HepG2 (cell line): ENCODE results near the gene NAV2. TPM values are rescaled to one million over a fixed set of nuclear protein-coding genes. Genes with fewer than 3 reads are reported as not detected.

Source experiments
- SMARCC2 ChIP-seq: fragments of 450-650 bp; IDR thresholded peaks from 2 replicates; pipeline ENCODE4 v1.6.1; 2017; ENCODE audit warnings: antibody characterized with exemption, mild to moderate bottlenecking
- SP140L ChIP-seq: sonication (generic); formaldehyde crosslinking; IDR thresholded peaks from 2 replicates; pipeline ENCODE4 v1.4.0; 2020; ENCODE audit warnings: missing genetic modification reagents, borderline replicate concordance
- ZFP62 ChIP-seq: sonication (generic); formaldehyde crosslinking; IDR thresholded peaks from 2 replicates; pipeline ENCODE4 v1.4.0; 2020; ENCODE audit warnings: missing genetic modification reagents
- ZFP90 ChIP-seq: sonication (generic); formaldehyde crosslinking; IDR thresholded peaks from 2 replicates; pipeline ENCODE4 v1.8.0; 2022; ENCODE audit warnings: missing genetic modification reagents, mild to moderate bottlenecking, inconsistent platforms, borderline replicate concordance
- ZNF20 ChIP-seq: sonication (generic); formaldehyde crosslinking; IDR thresholded peaks from 2 replicates; pipeline ENCODE4 v1.4.0; 2020; ENCODE audit warnings: mild to moderate bottlenecking, moderate library complexity, missing genetic modification reagents
- ZNF33A ChIP-seq: sonication (generic); formaldehyde crosslinking; IDR thresholded peaks from 2 replicates; pipeline ENCODE4 v1.5.1; 2020; ENCODE audit warnings: missing genetic modification reagents, mild to moderate bottlenecking, moderate library complexity, borderline replicate concordance
- polyA plus RNA-seq, 8 experiments: library from polyadenylated mRNA; depleted of rRNA in 3 of 8; stranded (reverse) in 7 of 8; unstranded in 1 of 8; fragments of >200 nt; fragmentation: Illumina TruSeq in 4 of 8; extraction: Trizol in 4 of 8; gene quantifications; 2 replicates each; pipeline versions ENCODE4 v1.2.1 to v1.2.3, GENCODE V29; 2011 to 2016; ENCODE audit warnings: low read depth in 4 of 8, missing spikeins in 1 of 8, mixed read lengths in 1 of 8; ENCODE audit not compliant: insufficient read depth in 1 of 8
- total RNA-seq, 5 experiments: library from RNA; depleted of rRNA; stranded (reverse); fragments of >200 nt; fragmentation: Illumina TruSeq; extraction: Trizol; gene quantifications; 2 replicates each; pipeline ENCODE4 v1.2.3, GENCODE V29; 2016; ENCODE audit warnings: low read depth in 1 of 5
- TF ChIP-seq, protein P1 (sequence below): sonication (generic); formaldehyde crosslinking; IDR thresholded peaks from 2 replicates; pipeline ENCODE4 v1.4.0; 2020; ENCODE audit warnings: missing genetic modification reagents
- TF ChIP-seq, protein P2 (sequence below): sonication (generic); formaldehyde crosslinking; IDR thresholded peaks from 2 replicates; pipeline ENCODE4 v1.8.1; 2022; ENCODE audit warnings: low read depth, mild to moderate bottlenecking, missing genetic modification reagents
- TF ChIP-seq, protein P3 (sequence below): sonication (generic); formaldehyde crosslinking; IDR thresholded peaks from 2 replicates; pipeline ENCODE4 v1.4.0; 2020; ENCODE audit warnings: mild to moderate bottlenecking, missing genetic modification reagents
- TF ChIP-seq, protein P4 (sequence below): sonication (generic); formaldehyde crosslinking; IDR thresholded peaks from 2 replicates; pipeline ENCODE4 v1.5.1; 2020; ENCODE audit warnings: mild to moderate bottlenecking, moderate library complexity, missing genetic modification reagents

Gene NAV2
- total and polyA plus RNA-seq, 2 of the 13 experiments (the other 11 are each of a cell fraction or from before 2014, with no cell fraction given) = 9.3 to 34.6 TPM

DNA sequence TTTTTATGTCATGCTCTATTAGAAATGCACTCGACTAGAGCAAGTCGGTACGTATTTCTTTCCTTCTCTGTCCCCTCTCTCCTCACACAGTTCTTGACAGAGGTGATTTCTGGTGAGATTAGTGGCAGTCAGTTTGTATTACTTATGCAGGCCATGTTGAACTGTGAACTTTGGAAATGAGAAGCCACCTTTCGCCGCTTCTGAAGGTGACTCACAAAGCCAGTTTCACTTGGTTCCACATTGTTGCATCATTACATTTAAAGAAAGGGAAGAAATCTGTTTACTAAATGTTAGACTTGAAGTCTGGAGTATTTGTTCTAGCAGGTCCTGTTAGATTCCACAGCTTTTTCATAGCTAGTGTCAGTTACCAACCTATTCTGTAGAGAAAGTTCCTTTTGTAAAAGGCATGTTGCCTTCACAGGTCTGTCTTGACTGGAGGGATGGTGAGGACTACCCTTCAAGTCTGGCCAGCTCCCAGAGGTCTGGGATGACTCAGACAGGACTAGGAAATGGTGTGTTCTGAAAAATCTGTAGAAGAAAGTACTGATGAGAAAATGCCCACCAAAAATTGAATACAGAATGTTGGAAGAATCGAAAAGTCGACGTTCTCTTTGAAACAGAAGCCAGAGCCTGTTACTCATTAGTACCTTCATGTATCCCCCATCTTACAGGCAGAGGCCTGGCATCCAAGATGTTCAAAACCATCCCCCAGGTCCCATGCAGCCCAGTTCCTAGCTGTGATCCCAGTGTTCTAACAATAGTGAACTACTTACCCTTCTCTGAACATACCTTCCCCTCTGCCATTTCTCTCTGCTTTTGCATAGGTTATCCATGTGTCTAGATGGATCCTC lies 266.3 kb downstream of the NAV2 start (continued):
- TF ChIP-seq, protein P1, sequence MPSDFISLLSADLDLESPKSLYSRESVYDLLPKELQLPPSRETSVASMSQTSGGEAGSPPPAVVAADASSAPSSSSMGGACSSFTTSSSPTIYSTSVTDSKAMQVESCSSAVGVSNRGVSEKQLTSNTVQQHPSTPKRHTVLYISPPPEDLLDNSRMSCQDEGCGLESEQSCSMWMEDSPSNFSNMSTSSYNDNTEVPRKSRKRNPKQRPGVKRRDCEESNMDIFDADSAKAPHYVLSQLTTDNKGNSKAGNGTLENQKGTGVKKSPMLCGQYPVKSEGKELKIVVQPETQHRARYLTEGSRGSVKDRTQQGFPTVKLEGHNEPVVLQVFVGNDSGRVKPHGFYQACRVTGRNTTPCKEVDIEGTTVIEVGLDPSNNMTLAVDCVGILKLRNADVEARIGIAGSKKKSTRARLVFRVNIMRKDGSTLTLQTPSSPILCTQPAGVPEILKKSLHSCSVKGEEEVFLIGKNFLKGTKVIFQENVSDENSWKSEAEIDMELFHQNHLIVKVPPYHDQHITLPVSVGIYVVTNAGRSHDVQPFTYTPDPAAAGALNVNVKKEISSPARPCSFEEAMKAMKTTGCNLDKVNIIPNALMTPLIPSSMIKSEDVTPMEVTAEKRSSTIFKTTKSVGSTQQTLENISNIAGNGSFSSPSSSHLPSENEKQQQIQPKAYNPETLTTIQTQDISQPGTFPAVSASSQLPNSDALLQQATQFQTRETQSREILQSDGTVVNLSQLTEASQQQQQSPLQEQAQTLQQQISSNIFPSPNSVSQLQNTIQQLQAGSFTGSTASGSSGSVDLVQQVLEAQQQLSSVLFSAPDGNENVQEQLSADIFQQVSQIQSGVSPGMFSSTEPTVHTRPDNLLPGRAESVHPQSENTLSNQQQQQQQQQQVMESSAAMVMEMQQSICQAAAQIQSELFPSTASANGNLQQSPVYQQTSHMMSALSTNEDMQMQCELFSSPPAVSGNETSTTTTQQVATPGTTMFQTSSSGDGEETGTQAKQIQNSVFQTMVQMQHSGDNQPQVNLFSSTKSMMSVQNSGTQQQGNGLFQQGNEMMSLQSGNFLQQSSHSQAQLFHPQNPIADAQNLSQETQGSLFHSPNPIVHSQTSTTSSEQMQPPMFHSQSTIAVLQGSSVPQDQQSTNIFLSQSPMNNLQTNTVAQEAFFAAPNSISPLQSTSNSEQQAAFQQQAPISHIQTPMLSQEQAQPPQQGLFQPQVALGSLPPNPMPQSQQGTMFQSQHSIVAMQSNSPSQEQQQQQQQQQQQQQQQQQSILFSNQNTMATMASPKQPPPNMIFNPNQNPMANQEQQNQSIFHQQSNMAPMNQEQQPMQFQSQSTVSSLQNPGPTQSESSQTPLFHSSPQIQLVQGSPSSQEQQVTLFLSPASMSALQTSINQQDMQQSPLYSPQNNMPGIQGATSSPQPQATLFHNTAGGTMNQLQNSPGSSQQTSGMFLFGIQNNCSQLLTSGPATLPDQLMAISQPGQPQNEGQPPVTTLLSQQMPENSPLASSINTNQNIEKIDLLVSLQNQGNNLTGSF = no peak
- TF ChIP-seq ZNF33A (CRISPR knock-in tag) (no peak), ZFP62 (no peak), ZFP90 (CRISPR knock-in tag) (no peak), SP140L (CRISPR knock-in tag) (no peak), SMARCC2 (0 out of 2 replicates have a peak, but pooled peaks have one; percentile 24), ZNF20 (CRISPR knock-in tag) (no peak)
- TF ChIP-seq, protein P2, sequence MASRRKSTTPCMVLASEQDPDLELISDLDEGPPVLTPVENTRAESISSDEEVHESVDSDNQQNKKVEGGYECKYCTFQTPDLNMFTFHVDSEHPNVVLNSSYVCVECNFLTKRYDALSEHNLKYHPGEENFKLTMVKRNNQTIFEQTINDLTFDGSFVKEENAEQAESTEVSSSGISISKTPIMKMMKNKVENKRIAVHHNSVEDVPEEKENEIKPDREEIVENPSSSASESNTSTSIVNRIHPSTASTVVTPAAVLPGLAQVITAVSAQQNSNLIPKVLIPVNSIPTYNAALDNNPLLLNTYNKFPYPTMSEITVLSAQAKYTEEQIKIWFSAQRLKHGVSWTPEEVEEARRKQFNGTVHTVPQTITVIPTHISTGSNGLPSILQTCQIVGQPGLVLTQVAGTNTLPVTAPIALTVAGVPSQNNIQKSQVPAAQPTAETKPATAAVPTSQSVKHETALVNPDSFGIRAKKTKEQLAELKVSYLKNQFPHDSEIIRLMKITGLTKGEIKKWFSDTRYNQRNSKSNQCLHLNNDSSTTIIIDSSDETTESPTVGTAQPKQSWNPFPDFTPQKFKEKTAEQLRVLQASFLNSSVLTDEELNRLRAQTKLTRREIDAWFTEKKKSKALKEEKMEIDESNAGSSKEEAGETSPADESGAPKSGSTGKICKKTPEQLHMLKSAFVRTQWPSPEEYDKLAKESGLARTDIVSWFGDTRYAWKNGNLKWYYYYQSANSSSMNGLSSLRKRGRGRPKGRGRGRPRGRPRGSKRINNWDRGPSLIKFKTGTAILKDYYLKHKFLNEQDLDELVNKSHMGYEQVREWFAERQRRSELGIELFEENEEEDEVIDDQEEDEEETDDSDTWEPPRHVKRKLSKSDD (CRISPR knock-in tag) = no peak
- TF ChIP-seq, protein P3, sequence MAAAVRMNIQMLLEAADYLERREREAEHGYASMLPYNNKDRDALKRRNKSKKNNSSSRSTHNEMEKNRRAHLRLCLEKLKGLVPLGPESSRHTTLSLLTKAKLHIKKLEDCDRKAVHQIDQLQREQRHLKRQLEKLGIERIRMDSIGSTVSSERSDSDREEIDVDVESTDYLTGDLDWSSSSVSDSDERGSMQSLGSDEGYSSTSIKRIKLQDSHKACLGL (CRISPR knock-in tag) = no peak
- TF ChIP-seq, protein P4, sequence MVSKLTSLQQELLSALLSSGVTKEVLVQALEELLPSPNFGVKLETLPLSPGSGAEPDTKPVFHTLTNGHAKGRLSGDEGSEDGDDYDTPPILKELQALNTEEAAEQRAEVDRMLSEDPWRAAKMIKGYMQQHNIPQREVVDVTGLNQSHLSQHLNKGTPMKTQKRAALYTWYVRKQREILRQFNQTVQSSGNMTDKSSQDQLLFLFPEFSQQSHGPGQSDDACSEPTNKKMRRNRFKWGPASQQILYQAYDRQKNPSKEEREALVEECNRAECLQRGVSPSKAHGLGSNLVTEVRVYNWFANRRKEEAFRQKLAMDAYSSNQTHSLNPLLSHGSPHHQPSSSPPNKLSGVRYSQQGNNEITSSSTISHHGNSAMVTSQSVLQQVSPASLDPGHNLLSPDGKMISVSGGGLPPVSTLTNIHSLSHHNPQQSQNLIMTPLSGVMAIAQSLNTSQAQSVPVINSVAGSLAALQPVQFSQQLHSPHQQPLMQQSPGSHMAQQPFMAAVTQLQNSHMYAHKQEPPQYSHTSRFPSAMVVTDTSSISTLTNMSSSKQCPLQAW = no peak
